Ascending aorta (tissue), 2 donors: ENCODE data around the gene WNK2. TPM values are rescaled to one million over a fixed set of nuclear protein-coding genes. Genes with fewer than 3 reads are reported as not detected.

ENCODE experiments used
- DNase-seq, 2 donors: peaks; one replicate each; pipeline ENCODE4 v3.0.0-alpha.2; 2019; ENCODE audit warnings: low spot score in 2 of 2
- H3K27ac ChIP-seq, 2 donors: fragments of 200-600 bp; sonication (generic); one replicate each; pipeline ENCODE4 v1.5.1; 2016 to 2017; ENCODE audit warnings: mild to moderate bottlenecking in 1 of 2
- H3K27me3 ChIP-seq: fragments of 200-600 bp; sonication (generic); one replicate; pipeline ENCODE4 v1.5.1; 2017
- H3K36me3 ChIP-seq, 2 donors: fragments of 200-600 bp; sonication (generic); one replicate each; pipeline ENCODE4 v1.5.1; 2016
- H3K4me1 ChIP-seq, 2 donors: fragments of 200-600 bp; sonication (generic); one replicate each; pipeline ENCODE4 v1.5.1; 2016 to 2017; ENCODE audit warnings: mild to moderate bottlenecking in 1 of 2
- H3K4me3 ChIP-seq, 2 donors: fragments of 200-600 bp; sonication (generic); one replicate each; pipeline ENCODE4 v1.5.1; 2016 to 2017; ENCODE audit warnings: mild to moderate bottlenecking in 1 of 2
- H3K9me3 ChIP-seq, 2 donors: fragments of 200-600 bp; sonication (generic); one replicate each; pipeline ENCODE4 v1.5.1; 2016
- intact Hi-C: fragments of 100-400 bp; cut with DNase I; formaldehyde crosslinking; loops from one replicate; pipeline ENCODE4 v1.15.1; 2023
- total RNA-seq: library from RNA; depleted of rRNA; stranded (reverse); fragments of >200 nt; gene quantifications from one replicate; pipeline ENCODE4 v1.1.0, GENCODE V29; 2016
- TF ChIP-seq, protein P1 (sequence below), 3 experiments: fragments of 200-600 bp in 2 of 3; fragments of 450-650 bp in 1 of 3; sonication (generic) in 2 of 3; IDR thresholded peaks; one replicate each; pipeline ENCODE4 v1.5.1; 2016 to 2019; ENCODE audit warnings: antibody characterized with exemption in 3 of 3, mild to moderate bottlenecking in 1 of 3, moderate library complexity in 1 of 3

WNK2 gene
- total RNA-seq, 1 donor from 2014 or later, result not detected

DNA sequence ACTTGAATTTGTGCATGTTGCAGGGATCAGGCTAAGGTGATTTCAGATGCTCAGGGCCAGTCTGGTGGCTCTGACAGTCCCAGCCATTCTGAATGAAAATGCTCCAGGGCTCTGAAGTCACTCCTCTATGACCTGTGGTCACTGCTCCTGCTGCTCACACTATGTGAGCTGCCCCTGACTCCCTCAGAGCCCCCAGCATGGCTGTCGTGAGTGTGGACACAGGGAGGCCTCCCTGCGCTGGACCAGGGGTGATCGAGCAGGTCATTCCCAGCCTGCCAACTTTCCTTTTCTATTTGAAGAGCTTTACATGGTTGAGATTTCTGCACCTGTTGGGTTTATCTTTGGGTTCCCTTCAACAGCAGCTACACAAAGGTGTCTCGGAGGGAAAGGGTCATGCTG is 74.5 kb downstream of the WNK2 start:
- no peak overlapping the region for H3K27ac ChIP-seq
- DNase-seq, result peak in 1 of 2 donors; percentile 33
- no peaks in the 10 kb centered on the region for H3K27me3 ChIP-seq
- TF ChIP-seq, protein P1, sequence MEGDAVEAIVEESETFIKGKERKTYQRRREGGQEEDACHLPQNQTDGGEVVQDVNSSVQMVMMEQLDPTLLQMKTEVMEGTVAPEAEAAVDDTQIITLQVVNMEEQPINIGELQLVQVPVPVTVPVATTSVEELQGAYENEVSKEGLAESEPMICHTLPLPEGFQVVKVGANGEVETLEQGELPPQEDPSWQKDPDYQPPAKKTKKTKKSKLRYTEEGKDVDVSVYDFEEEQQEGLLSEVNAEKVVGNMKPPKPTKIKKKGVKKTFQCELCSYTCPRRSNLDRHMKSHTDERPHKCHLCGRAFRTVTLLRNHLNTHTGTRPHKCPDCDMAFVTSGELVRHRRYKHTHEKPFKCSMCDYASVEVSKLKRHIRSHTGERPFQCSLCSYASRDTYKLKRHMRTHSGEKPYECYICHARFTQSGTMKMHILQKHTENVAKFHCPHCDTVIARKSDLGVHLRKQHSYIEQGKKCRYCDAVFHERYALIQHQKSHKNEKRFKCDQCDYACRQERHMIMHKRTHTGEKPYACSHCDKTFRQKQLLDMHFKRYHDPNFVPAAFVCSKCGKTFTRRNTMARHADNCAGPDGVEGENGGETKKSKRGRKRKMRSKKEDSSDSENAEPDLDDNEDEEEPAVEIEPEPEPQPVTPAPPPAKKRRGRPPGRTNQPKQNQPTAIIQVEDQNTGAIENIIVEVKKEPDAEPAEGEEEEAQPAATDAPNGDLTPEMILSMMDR (IDR thresholded peaks at IDR 0.05), result no peak
- H3K4me3 ChIP-seq, result no peak overlapping the region
- no peaks in the 10 kb centered on the region for H3K9me3 ChIP-seq
- no peaks in the 10 kb centered on the region for H3K4me1 ChIP-seq
- H3K36me3 ChIP-seq, result no peaks in the 10 kb centered on the region
- intact Hi-C loops, result no loop called here

DNA sequence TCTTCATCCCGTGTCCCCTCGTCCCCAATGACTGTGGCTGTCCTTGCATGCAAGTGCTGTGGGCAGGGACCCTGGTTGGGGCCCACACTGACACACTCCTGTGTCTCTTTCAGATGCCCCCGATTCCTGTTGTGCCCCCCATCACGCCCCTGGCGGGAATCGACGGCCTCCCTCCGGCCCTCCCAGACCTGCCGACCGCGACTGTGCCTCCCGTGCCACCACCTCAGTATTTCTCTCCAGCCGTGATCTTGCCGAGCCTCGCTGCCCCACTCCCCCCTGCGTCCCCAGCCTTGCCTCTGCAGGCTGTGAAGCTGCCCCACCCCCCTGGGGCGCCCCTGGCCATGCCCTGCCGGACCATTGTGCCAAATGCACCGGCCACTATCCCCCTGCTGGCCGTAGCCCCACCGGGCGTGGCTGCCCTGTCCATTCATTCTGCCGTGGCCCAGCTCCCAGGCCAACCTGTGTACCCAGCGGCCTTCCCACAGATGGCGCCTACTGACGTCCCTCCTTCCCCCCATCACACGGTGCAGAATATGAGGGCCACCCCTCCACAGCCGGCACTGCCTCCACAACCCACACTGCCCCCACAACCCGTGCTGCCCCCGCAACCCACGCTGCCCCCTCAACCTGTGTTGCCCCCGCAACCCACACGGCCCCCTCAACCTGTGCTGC is 75.0 kb downstream of the WNK2 start:
- H3K27me3 ChIP-seq, result no peaks in the 10 kb centered on the region
- intact Hi-C loops, result no loop called here
- H3K36me3 ChIP-seq, result no peaks in the 10 kb centered on the region
- no peaks in the 10 kb centered on the region for H3K4me1 ChIP-seq
- TF ChIP-seq, protein P1 (IDR thresholded peaks at IDR 0.05), result no peak
- DNase-seq, result peak in 1 of 2 donors; percentile 52
- H3K4me3 ChIP-seq, result no peak overlapping the region
- H3K9me3 ChIP-seq, result no peaks in the 10 kb centered on the region
- no peak overlapping the region for H3K27ac ChIP-seq

DNA sequence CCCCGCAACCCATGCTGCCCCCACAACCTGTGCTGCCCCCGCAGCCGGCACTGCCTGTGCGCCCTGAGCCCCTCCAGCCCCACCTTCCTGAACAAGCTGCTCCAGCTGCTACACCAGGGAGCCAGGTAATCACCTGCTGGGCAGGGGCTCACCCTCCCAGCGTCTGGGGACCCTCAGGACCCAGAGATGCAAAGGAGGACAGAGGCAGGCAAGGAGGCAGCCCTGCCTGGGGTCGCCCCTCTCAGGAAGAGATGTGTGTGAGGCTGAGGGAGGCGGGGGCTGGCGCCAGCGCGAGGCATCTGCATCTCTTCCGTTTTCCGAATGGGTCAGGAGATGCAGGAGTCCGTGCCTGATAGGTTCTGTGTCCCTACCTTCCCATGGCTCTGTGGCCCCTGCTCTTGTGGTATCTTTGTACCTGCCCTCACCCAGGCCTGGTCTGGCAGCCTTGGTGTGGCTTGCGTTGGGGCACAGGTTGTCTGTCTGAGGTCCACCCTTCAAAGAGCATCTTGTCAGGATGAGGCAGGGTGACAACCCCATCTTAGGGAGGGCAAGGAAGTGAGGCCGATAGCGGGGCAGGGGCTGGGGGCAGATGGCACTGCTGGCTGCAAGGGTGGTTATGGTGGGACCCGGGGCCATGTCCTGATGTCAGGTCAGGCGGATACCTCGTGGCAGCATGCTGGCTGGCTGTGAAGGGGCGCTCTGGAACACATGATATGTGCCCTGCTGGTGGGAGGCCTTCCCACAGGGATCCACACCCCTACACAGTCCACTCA is 75.7 kb downstream of the WNK2 start:
- H3K9me3 ChIP-seq, result no peaks in the 10 kb centered on the region
- H3K27me3 ChIP-seq, result no peaks in the 10 kb centered on the region
- peak in 1 of 2 donors; percentile 51 for DNase-seq
- intact Hi-C loops, result no loop called here
- no peak overlapping the region for H3K4me3 ChIP-seq
- H3K4me1 ChIP-seq, result no peaks in the 10 kb centered on the region
- no peaks in the 10 kb centered on the region for H3K36me3 ChIP-seq
- TF ChIP-seq, protein P1 (IDR thresholded peaks at IDR 0.05), result no peak
- no peak overlapping the region for H3K27ac ChIP-seq

DNA sequence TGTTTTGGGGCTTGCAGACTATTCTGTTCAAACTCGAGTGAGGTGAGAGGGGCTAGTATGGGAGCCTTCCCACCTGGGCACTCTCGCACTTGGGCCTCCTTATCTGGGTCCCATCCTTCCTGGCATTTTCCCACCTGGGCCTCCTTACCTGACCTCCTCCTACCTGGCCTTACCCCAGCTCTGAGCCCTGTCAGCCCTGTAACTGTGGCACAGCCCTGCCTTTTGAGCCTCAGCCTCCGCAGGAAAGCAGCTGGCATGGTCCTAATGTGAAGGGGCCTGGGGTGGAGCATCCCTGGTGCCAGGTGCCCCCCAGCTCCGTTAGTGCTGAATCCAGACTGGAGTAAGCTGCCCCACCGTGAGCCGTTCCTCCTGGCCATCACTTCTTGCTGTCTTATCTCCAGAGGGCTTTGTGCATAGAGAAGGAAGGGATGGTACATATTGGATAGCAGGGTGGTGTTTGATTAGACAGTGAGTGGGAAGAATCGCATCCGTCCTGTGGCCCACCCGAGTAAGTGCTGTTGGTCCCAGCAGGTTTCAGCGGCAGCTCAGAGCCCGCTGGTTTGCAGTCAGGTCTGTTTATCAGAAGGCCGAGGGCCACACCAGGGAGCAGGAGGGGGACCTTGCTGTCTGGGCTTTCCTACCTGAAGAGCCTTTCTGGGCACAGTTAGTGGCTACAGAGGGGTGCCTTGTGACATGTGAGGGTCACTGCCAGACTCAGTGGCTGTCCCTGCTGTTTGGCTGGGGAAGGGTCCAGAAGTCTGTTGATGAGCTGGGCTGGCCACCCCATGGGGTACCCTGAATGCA is 76.5 kb downstream of the WNK2 start:
- H3K9me3 ChIP-seq, result no peaks in the 10 kb centered on the region
- intact Hi-C loops, result no loop called here
- TF ChIP-seq, protein P1 (IDR thresholded peaks at IDR 0.05), result no peak
- H3K36me3 ChIP-seq, result no peaks in the 10 kb centered on the region
- no peak overlapping the region for H3K4me3 ChIP-seq
- DNase-seq, result peak in 1 of 2 donors; percentile 43
- no peak overlapping the region for H3K27ac ChIP-seq
- no peaks in the 10 kb centered on the region for H3K27me3 ChIP-seq
- no peaks in the 10 kb centered on the region for H3K4me1 ChIP-seq

DNA sequence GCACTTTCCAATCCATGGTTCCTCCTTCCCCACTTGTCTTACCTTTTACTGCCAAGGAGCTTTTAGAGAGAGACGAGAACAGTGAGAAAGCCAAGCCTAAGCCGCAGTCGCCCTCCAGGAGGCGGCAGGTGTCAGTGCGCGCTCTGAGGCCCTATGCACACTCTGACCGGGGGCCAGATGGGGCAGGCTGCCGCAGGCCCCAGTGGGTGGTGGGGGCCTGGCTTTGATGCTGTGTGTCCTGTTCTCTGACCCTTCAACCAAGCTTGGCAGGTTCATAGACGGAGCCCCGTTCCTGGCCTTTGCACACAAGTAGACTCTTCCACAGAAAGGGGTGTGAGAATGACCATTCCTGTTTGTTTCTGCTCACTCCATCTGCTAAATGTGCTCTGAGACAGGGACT is 77.3 kb downstream of the WNK2 start:
- Histone ChIP-seq H3K36me3 (no peaks in the 10 kb centered on the region), H3K4me1 (no peaks in the 10 kb centered on the region), H3K27ac (no peak overlapping the region), H3K9me3 (no peaks in the 10 kb centered on the region), H3K27me3 (no peaks in the 10 kb centered on the region), H3K4me3 (no peak overlapping the region)
- TF ChIP-seq, protein P1 (IDR thresholded peaks at IDR 0.05), result no peak
- DNase-seq, result peak in 1 of 2 donors; percentile 35
- intact Hi-C loops, result no loop called here
